Endothelial cell of umbilical vein (primary cell): ENCODE data around the gene PDK2.

Source experiments
- EZH2 ChIP-seq: IDR thresholded peaks from 2 replicates; pipeline ENCODE4 v1.6.1; 2012; ENCODE audit warnings: borderline replicate concordance, low read depth, mild to moderate bottlenecking, moderate library complexity, low read length, inconsistent platforms; ENCODE audit not compliant: severe bottlenecking
- FOS ChIP-seq: IDR thresholded peaks from 2 replicates; pipeline ENCODE4 v1.6.1; 2011; ENCODE audit warnings: mild to moderate bottlenecking, low read length, moderate library complexity, borderline replicate concordance; ENCODE audit not compliant: insufficient read depth
- JUN ChIP-seq: IDR thresholded peaks from 2 replicates; pipeline ENCODE4 v1.6.1; 2011; ENCODE audit warnings: borderline replicate concordance, low read depth; ENCODE audit not compliant: insufficient read length, insufficient read depth
- MYC ChIP-seq: IDR thresholded peaks from one replicate; pipeline ENCODE4 v1.6.1; 2011; ENCODE audit warnings: mild to moderate bottlenecking, low read depth, low read length
- POLR2A ChIP-seq: IDR thresholded peaks from 2 replicates; pipeline ENCODE4 v1.6.1; 2012; ENCODE audit warnings: low read depth, mild to moderate bottlenecking, control low read depth, low read length
- POLR2AphosphoS5 ChIP-seq: IDR thresholded peaks from 2 replicates; pipeline ENCODE4 v1.6.1; 2012; ENCODE audit warnings: low read depth, mild to moderate bottlenecking, control low read depth, low read length, moderate library complexity; ENCODE audit not compliant: insufficient read depth
- TF ChIP-seq, protein P1 (sequence below), 2 donors: IDR thresholded peaks; 1 replicate in 1 of 2; 2 replicates in 1 of 2; pipeline ENCODE4 v1.5.1; 2011; ENCODE audit warnings: low read length in 2 of 2, mild to moderate bottlenecking in 2 of 2, moderate library complexity in 2 of 2, control low read depth in 1 of 2, inconsistent platforms in 1 of 2, low read depth in 1 of 2; ENCODE audit not compliant: insufficient read depth in 1 of 2; ENCODE audit errors: extremely low read depth in 1 of 2
- TF ChIP-seq, protein P2 (sequence below): IDR thresholded peaks from 2 replicates; pipeline ENCODE4 v1.6.1; 2011; ENCODE audit not compliant: insufficient read depth, insufficient read length

DNA sequence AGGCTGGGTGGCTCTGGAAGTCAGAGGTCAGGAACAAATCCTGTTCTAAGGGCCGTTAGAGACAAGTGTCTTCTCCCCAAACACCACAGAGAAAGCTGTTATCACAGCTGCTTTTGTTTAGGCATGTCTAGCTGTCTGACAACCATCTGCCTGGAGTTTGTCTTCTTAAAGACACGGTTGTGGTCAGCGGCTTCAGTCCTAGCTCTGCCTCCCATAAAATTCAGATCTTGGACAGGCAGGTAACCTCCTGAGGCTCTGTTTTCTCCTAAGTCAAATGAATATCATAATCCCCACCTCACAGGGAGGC, 41.5 kb upstream of the PDK2 start:
- no peak for TF ChIP-seq POLR2AphosphoS5
- TF ChIP-seq, protein P1, sequence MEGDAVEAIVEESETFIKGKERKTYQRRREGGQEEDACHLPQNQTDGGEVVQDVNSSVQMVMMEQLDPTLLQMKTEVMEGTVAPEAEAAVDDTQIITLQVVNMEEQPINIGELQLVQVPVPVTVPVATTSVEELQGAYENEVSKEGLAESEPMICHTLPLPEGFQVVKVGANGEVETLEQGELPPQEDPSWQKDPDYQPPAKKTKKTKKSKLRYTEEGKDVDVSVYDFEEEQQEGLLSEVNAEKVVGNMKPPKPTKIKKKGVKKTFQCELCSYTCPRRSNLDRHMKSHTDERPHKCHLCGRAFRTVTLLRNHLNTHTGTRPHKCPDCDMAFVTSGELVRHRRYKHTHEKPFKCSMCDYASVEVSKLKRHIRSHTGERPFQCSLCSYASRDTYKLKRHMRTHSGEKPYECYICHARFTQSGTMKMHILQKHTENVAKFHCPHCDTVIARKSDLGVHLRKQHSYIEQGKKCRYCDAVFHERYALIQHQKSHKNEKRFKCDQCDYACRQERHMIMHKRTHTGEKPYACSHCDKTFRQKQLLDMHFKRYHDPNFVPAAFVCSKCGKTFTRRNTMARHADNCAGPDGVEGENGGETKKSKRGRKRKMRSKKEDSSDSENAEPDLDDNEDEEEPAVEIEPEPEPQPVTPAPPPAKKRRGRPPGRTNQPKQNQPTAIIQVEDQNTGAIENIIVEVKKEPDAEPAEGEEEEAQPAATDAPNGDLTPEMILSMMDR (IDR thresholded peaks at IDR 0.05; ENCODE audit: extremely low read depth in 1 of 2, insufficient read depth in 1 of 2, low read depth in 1 of 2, low read length in 2 of 2) = no peak
- TF ChIP-seq JUN = no peak
- TF ChIP-seq POLR2A = no peak
- TF ChIP-seq EZH2 = no peak
- TF ChIP-seq, protein P2, sequence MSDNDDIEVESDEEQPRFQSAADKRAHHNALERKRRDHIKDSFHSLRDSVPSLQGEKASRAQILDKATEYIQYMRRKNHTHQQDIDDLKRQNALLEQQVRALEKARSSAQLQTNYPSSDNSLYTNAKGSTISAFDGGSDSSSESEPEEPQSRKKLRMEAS = no peak
- TF ChIP-seq FOS = no peak
- no peak for TF ChIP-seq MYC
